Left hindlimb (tissue), 1 donor: ENCODE results near the gene CFI.
"Not testable (repeated sequence)": the region's sequence is repeated elsewhere in the genome, so short reads cannot be mapped to it uniquely, and the experiment has no call there.

Experiments
- DNase-seq: peaks from one replicate; pipeline ENCODE4 v3.0.0-alpha.2; 2018

The CFI gene

DNA sequence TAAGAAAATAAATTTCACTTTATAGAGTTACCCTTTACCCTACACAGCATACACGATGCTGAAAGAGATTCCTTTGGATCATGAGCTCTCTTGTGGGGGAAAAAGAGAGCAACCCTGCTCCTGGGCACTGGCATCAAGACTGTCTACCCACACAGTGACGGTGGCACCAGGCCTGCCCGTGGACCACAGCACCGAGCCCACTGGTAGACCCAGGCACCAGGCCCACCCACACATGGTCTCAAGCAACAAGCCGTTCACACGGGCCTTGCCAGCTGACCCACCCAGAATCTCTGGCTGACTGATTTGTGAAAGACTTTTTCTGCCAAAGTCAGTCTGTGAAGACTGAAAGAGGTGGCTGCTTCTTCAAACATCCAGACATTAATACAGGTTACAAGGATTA, 6.7 kb downstream of the CFI start:
- DNase-seq = no peak

DNA sequence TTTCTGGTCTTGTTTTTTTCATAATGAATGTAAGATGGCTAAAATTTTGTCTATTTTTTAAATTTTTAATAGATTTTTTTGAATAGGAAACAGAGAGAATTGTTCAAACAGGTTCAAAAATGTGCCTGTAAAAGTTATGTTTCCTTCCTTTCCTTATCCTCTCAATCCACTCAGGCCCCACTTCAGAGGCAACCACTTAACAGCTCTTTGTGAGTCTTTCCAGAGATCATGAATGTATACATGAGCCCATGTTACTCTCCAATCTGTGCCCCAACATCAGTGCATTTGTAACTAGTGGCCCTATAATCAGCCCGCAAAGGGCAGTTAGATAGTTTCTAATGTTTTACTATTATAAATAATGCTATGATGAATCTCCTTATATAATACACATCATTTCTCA, 14.0 kb downstream of the CFI start:
- DNase-seq = no peak

DNA sequence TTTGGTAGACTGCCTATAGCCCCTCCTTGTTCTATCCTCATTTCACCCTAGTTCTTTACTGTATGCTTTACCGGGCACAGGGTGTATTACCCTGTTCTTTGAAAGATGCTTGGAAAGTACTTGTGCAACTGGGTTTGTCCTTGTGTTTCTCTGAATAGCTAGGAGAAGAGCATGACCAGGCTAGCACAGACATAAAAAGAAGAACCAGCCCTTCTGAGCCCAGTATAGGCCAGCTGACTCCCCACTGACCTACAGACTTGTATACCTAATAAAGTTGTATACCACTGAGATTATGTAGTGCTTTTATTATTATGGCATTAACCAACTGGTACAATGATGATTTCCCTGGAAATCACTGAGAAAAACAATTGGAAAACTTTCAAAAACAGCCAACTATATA, 15.0 kb downstream of the CFI start:
- DNase-seq = no peak

DNA sequence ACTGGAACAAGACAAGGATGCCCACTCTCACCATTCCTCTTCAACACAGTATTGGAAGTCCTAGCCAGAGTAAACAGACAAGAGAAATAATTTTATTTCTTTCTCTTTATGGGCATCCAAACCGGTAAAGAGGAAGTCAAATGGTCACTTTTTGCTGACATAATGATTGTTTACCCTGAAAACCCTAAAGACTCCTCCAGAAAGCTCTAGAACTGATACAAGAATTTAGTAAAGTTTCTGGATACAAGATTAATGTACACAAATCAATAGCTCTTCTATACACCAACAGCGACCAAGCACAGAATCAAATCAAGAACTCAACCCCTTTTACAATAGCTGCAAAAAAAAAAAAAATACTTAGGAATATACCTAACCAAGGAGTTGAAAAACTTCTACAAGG, 19.7 kb downstream of the CFI start:
- not testable (repeated sequence) for DNase-seq

DNA sequence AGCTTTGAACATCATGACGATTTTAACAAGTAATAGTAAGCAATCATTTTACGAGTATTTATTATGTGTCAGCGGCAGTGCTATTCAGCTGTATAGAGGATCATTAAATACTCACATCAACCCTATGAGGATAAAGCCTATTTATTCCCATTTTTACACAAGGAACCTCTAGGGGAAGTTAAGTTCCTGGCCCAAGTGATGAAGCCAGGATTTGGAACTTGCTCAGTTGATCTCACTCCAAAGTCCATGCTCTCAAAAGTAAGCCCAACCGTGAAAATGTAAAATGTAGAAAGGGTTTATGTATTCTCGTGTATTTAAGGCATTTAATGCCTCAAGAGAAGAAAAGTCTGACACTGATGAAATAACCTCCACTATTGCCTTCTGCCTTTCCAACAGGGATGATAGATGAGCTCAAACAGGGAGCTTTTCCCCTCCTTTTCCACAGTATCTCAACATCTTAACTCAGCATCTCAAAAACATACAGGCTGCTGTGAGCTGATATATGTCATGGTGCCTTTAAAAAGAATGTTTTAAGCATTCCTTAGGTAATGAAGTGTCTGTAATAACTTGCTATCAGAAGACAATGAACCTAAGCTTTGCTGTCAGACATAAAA, 36.9 kb downstream of the CFI start:
- no peak for DNase-seq

DNA sequence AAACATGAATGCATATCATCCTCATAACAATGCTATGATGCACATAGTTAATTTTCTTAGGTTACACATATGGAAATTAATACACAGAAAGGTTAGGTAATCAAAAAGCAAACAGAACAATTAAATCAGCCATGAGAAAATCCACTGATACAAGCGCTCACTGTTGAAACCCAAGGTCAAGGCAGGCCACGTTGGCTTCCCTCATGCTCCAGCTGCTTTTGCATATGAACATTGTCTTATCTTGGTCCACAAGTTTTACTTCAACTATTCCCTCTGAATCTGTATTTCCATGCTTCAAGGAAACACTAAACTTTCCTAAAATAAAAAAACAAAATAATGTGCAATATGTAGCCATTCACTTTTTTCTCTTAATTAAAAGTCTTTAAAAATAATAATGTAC, 37.4 kb downstream of the CFI start:
- DNase-seq = no peak

DNA sequence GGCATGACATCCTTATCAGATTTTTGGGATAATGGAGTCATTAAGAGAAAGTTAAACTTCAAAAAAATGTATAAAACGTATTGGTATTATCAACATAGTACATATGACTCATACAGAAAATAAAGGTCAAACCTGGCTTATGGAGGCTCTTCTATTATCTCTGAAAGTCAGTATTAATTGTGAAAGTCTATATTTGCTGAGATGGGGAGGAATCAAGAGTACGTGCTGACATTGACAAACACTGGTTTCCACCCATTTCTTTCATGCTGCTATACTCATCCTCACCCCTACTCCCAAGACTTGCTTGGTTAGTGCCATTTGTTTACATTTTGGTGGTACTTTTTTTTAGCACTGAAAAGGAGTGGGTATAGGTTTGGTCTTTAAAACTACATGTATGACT, 41.1 kb downstream of the CFI start:
- DNase-seq = no peak

DNA sequence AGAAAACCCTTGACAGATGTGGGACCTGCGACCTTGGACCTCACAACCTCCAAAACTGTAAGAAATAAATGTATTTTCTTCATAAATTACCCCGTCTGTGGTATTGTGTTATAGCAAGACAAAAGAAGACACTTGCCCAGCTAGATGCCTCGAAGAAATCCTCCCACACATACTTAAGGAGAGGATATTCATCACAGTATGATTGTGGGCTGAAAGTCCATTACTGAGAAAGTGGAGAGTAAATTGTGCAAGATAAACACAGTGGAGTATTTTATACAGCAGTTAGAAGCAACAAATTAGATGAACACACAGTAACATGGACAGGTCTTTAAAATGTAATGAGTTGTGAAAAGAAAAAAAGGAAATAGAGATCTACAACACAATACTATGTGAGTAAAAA, 46.1 kb downstream of the CFI start:
- no peak for DNase-seq

DNA sequence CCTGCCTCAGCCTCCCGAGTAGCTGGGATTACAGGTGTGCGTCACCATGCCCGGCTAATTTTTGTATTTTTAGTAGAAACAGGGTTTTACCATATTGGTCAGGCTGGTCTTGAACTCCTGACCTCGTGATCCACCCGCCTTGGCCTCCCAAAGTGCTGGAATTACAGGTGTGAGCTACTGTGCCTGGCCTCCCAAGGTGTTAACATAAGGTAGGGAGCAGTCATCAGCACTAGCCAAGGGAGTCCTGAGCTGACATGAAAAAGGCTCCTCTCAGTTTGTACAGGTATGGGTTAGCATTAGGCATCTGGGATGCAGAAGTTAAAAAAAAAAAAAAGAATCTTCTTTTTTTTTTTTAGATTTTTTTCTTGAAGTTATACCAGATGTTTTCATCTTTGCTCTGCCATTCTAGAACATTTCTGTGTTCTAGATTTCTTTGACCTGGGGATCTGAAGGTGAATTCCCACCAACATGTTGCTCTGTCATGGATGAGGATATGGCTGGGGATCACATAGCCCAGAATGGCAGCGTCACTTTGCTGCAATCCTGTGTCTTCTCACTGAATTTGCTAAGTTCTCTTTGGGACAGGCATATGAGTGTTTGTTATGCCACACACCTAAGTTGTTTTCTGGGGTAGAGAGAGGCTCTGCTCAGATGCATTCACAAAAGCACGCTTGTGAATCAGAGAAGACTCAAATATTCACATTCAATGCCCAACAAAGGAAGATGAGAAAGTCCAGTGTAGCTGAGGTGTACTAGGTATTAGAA, 47.5 kb downstream of the CFI start:
- DNase-seq = no peak

DNA sequence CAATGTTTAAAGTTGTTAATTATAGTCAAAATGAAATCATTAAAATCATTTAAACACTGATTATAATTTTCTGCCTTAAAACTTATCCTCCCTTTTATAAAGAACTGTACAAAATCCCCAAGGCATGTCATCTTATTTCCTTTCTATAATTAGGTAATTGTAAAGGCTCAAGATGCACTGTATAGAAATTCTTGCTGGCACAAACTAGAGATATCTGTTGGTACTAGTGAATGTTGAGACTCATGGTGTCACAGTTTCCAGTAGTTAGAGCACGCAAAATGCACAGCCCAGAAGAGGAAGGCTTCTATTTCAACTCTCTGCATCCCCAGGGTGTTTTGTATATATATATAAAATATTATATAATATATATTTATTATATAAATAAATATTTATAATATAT, 49.3 kb downstream of the CFI start:
- no peak for DNase-seq

DNA sequence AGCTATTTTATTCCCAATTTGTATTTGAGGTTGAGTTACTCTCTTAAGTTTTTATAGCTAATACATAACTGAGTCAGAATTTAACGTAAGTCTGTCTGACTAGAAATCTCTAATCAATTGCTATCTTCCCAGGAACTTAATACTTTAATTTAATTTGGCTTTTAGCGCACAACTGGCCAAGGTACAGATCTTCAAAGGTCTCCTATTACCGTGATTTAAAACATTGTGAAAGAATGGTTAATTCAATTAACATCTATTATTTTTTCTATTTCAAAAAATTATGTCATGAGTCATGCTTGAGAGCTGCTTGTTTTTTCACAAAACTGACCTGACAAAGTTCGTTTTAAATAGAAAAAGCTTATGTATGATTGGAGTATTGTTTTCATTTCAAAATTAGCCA, 49.9 kb downstream of the CFI start:
- DNase-seq = no peak

DNA sequence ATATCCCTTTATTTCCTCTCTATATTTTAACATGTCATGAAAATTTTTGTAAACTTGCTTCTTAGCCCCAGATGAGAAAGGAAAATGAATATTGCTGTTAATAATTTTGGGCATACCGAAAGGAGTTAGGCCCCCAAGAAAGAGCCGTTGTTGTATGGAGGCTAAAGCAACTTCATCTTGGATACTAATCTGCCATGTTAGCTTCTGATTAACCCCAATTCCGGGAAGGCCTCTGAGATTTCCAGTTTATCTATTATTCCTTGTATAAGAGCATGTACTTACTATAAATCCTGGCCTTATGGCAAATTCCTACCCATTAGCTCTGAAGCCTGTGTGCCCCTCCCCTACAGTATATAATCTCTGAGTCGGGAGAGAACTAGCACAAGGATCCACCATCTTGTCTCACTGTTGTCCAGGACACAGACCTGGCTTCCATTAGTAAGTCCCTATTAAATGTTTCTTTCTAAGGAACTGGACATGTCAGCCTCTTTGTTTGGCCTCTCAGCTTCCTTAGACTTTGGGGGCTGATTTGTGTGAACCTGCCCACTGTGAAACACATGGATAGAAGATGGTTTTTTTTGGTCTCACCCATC, 51.1 kb downstream of the CFI start:
- DNase-seq = no peak

DNA sequence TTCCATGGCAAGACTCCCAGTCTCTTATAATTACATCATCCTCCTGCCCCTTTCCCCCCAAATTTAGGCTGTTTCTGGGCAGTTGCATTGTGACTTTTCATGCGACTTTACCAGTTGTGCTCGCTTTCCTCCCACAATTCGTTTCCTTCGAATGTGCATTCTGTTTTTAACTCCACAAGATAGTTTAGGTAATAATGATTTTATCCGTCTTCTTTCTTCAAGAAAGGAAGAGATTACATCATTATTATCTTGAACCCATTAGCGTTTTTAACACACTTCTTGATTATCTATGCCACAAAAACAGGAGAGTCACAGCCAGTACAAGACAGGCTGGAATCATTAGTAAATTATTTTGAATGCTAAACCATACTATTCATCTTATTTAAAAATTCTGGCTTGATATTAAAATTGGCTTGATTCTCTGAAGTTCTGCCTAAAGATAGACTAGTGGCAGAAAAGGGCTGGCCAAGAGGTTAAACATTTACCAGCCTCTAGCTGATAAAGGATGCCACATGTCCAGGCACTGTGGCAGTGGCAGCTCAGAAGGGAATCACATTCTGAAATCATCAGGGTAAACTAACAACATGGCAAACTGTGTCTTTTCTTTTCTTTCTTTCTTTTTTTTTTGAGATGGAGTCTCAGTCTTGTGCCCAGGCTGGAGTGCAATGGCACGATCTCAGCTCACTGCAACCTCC, 52.3 kb downstream of the CFI start:
- no peak for DNase-seq

DNA sequence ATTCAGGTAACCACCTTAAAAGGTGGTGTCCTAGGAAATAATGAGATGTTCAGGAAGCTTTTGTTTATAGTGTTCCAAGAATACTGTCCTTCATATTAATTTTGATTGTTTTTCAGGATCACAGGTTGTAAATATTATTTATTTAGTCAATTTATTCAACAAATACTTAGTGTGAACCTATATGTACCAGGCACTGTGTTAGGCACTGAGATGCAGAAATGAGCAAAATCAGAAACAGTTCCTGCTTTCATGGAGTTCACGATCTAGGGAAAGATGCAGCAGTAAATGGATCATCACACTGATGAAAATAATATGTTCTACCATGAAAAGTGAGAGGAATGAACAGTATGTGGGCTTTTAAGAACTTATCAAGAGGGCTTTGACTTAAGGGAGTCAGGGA, 53.7 kb downstream of the CFI start:
- no peak for DNase-seq

DNA sequence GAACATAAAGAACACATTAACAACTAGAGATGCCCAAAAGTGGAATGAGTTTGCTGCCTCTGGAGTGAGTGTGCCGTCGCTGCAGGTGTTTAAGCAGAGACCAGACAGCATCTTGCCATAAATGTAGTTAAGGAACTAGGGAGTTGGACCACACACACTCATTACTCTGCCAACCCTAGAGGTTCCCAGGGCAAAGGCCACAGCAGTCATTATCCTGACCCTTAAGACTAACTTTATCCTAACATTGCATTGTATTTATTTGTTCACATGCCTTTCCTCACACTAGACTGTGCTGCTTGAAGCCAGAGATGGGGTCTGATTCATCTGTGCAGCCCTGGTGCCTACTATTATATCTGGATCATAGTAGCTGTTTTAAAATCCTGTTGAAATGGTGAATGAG, 55.1 kb downstream of the CFI start:
- no peak for DNase-seq

DNA sequence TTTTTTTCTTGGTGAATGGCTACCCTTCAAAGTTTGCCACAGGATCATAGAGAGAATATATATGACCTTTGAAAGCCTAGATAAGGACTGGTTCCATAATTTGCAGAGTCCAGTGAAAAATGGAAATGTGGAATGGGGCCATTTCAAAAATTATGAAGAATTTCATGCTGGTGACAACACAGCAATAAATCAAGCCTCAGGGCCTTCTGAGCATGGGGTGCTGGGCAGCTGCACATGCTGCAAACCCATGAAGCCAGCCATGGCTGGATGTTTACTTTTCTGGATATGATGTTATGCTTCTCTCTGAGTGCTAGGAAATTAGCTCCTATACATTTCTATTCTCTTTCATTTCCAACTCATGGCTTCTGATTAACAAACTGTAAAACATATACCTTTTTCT, 56.0 kb downstream of the CFI start:
- no peak for DNase-seq

DNA sequence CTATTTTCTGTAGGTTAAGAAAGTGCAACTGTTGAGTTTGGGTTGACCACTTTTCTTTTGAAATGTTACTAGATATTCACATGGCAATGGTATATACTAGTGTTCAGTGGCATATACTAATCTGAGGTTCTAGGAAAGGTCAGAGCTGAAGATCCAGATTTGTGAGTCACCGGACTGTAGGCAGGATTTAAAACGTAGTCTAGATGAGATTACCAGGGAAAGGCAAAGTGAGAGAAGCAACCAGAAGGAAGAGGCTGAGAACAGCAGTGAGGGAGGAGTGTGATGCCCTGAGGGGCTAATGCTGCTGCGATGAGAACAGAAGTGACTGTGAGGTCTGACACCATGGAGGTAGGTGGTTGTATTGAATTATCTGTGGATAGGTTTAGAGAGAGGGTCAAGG, 62.3 kb downstream of the CFI start:
- DNase-seq = no peak

DNA sequence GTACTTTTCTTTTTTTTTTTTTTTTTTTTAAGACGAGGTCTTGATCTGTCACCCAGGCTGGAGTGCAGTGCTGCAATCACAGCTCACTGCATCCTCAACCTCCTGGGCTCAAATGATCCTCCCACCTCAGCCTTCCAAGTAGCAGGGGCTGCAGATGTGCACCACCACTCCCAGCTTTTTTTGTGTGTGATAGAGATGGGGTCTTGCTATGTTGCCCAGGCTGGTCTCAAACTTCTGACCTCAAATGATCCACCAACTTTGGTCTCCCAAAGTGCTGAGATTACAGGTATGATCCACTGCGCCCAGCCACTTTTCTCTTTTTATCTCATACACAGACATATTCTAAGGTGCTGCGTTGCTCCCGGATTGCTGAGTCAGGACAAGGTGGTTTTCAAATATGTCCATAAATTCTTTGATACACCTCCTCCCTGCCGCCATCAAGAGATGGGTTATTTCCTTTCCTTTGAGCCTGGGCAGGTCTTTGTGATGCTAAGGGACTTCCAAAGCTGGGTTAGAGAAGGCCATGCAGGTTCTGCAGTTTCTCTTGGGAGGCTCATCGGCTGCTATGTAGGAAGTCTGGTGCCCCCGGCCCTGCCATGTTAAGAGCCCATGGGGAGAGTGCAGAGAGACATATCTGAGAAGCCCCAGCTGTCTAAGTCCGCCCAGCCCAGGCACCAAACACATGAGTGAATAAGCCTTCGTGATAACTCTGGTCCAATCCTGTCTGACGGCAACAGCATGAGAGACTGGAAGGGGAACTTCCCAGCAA, 63.5 kb downstream of the CFI start:
- DNase-seq = no peak

DNA sequence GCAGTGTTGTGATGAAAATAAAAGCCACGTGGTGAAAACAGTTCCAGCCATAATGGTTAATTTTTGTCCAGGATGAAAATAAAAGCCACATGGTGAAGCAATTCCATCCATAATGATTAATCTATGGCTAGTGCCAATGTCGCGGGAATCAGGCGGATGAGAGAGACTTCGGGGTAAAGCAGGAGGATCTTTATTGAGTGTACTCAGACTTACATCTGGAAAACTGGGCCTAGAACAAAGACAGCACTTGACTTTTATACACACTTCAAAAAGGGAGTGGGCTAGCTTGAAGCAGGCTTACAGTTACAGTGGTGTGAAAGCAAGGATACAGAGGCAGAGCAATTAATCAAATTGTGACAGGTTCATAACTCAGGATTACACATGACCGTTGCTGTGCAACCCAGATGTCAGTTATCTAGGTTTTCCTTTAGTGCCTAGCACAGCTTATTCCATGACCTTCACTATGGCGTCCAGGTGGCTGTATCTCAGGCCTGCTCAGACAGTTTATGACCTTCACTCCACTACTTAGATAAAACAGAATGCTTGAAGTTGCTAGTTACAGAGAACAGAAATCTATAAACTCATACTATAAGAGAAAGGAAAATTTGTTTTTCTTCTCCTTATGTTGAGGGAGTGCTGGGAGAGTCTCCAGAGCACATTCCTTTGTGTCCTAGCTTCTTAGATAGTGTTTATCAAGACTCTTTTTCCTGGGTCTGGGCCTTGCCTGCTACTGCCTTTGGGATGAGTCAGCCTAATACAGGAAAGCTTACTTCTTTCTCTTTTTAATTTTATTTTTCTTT, 66.0 kb downstream of the CFI start:
- DNase-seq = no peak

DNA sequence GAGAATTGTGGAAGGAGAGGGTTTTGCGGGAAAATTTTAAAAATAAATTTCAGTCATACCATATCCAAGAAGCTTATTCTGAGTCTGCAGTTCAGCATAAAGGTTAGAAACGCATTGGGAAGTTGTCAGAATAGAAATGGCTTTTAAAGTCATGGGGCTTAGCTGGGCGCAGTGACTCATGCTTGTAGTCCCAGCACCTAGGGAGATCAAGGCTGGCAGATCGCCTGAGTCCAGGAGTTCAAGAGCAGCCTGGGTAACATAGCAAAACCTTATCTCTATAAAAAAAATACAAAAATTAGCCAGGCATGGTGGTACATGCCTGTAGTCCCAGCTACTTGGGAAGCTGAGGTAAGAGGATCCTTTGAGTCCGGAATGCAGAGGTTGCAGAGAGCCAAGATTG, 68.1 kb downstream of the CFI start:
- no peak for DNase-seq

DNA sequence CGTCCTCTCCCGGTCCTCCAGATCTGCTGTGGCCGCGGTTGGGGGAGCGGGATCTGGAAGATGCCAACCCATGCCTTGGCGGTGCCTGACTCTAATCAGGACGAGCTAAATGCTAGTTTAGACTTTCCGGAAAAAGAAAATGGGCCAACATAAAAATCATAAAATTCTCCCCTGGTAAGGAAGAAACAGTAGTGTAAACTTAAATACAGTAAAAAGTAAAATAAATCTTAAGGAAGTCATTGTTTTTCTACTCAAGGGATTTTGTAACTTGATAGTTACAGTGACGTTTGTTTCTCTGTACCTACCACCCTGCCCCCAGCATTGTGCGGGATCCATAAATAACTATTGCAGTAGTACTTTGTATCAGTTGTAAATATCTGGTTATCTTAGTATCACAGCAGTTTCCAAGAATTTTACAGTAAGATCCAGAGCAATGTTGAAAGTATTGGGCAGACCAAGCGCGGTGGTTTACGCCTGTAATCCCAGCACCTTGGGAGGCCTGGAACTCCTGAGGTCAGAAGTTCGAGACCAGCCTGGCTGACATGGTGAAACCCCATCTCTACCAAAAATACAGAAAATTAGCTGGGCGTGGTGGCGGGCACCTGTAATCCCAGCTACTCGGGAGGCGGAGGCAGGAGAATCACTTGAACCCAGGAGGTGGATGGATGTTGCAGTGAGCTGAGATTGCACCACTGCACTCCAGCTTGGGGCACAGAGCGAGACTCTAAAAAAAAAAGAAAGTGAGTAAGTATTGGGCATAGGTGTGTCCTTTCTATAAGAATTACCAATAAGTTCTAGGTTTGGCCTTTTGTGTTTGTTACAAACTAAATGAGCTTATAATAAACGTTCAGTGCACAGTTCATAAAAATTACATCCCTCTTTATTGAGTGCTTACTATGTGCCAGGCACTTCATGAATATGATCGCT, 70.9 kb downstream of the CFI start:
- no peak for DNase-seq
